Fibroblast of lung (primary cell): ENCODE results near the gene SH3BP4.

Experiments
- CTCF ChIP-seq, 2 donors: IDR thresholded peaks in 1 of 2; conservative IDR thresholded peaks in 1 of 2; 1 replicate in 1 of 2; 2 replicates in 1 of 2; pipeline ENCODE4 v1.5.1; 2011 to 2012; ENCODE audit warnings: low read length in 2 of 2, control low read depth in 1 of 2, inconsistent platforms in 1 of 2, low read depth in 1 of 2, mild to moderate bottlenecking in 1 of 2
- EZH2 ChIP-seq: IDR thresholded peaks from 2 replicates; pipeline ENCODE4 v1.5.1; 2012; ENCODE audit warnings: low read length, control low read depth, mild to moderate bottlenecking; ENCODE audit errors: missing control alignments

GRCh38 chr2:234967870-234968208 lies 16.0 kb downstream of the SH3BP4 start:
- TF ChIP-seq EZH2: no peak
- no peak for TF ChIP-seq CTCF (conservative IDR thresholded peaks at IDR 0.05 in 1 of 2, IDR thresholded peaks at IDR 0.05 in 1 of 2; ENCODE audit: low read depth in 1 of 2, low read length in 2 of 2)
